GM19455 (cell line): ENCODE measurements around the gene INSIG2.
"Not testable (repeated sequence)": the region's sequence is repeated elsewhere in the genome, so short reads cannot be mapped to it uniquely, and the experiment has no call there.

Source experiments
- ATAC-seq: cut with Tn5 transposase; IDR thresholded peaks from one replicate; pipeline ENCODE4 v1.9.1; 2021; ENCODE audit not compliant: unreplicated experiment

The INSIG2 gene

DNA sequence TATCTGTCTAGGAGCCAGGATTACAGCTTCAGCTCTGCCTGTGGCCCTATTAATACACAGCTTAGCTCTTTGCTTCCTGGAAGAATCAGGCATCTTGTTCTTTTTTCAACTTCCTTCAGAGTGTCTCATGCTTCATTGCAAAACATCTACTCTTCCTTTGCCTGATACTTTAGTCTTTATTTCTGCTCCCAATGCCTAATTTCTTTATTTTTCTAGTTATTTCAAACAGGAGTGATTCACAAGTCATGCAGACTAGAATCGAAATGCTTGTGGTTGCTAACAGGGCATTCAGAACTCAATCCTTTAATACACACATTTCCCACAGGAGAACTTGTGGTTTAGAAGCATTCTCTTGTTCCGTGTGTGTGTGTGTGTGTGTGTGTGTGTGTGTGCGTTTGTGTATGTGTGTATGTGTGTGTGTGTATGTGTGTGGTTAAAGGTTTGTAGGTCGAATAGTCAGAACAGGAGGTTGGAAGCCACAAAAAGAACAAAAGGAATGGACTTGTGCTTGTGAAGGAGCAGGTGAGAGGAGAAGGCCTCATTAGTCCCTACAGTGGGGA is 28.3 kb upstream of the INSIG2 start:
- ATAC-seq = no peak

- peak; percentile 92 for ATAC-seq
These were observed 26.9 kb upstream of the INSIG2 start for GRCh38 chr2:118061135-118061955.

GRCh38 chr2:118062048-118062447 is 26.2 kb upstream of the INSIG2 start:
- no peak for ATAC-seq

- ATAC-seq = no peak
These were observed 25.6 kb upstream of the INSIG2 start for GRCh38 chr2:118062669-118063068.

DNA sequence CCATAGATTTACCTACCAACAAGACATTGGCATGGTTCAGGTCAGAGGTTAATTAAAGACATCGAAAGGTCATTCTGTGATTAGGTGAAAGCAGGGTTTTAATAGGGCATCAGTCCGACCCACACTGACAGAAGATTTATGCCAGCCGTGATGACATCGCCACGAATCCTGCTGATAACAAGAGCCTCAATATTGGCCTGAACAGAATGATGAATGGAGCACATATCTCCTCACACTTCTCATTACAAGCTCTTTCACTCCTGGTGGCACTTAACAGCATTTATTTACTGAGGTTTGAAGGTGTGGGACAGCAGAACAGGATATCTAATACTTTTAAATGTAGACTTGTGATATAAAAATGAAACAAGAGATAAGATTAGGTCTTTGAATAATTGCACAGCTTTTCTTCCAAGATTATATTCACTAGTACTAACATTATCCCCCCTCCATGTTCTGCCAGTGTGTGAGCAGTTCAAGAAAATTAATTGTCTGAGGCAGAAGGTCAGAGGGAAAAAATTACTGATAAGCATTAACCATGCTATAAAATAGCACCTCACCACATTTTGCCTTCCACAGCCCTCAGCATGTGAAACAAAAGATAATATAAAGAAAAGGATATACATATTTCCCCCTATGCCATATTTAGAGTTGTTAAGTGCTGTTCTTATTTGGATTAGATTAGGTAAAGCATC is 23.1 kb upstream of the INSIG2 start:
- ATAC-seq = no peak

DNA sequence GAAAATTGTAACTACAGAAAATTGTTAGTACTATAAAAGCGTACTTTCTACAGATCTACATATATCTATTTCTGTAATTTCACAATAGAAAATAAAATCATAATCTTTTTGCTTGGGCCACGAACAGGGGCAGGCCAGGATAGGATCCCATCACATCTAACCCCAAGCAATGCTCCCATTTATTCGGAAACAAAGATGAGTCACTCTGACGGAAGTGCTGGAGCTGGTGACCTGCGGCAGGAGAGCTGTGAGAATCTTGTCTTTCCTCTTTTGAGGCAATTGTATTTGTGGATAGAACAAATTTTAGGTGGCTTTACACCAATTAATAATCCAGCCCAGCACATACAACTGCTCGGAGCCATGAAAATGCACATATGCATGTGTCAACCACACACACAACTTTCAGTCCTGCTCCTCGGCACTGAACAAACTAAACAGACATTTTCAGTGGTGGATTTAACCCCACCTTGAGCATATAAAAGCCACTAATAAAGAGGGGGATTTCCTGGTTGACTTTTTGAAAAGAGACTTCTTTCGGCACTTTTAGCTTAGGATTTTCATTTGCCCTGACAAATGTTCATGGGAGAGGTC is 22.3 kb upstream of the INSIG2 start:
- no peak for ATAC-seq

DNA sequence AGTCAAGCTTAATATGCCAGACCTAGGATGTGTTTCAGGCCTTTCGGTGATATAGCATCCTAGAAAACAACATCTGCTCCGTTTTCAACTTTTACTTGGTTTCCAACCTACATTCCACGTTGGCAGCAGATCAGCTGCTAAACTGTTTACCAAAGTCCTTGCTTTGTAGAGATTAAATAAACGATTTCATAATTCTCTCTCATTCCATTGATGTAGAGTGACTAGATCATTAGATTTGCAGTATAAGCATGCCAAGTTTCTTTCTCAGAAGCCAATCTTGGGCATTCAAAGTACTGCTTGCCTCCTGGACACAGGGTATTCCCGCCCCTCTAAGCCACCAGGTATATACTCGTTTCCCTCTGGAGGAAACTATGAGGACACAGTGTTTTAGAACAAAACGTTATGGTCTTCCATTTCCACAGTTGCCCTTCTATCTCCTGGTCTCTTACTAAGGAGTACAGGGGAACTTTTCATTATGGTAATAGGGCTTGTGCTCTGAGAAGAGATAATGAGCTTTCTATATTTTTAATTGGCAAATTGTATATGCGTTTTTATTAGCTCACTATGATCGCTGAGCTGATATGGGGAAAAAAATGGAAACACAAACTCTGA is 10.5 kb upstream of the INSIG2 start:
- no peak for ATAC-seq

- no peak for ATAC-seq
These were observed 9.5 kb upstream of the INSIG2 start for GRCh38 chr2:118078734-118079133.

- ATAC-seq = no peak
These were observed 3.7 kb upstream of the INSIG2 start for GRCh38 chr2:118084491-118085089.

- ATAC-seq = no peak
These were observed 2.9 kb upstream of the INSIG2 start for GRCh38 chr2:118085173-118086023.

DNA sequence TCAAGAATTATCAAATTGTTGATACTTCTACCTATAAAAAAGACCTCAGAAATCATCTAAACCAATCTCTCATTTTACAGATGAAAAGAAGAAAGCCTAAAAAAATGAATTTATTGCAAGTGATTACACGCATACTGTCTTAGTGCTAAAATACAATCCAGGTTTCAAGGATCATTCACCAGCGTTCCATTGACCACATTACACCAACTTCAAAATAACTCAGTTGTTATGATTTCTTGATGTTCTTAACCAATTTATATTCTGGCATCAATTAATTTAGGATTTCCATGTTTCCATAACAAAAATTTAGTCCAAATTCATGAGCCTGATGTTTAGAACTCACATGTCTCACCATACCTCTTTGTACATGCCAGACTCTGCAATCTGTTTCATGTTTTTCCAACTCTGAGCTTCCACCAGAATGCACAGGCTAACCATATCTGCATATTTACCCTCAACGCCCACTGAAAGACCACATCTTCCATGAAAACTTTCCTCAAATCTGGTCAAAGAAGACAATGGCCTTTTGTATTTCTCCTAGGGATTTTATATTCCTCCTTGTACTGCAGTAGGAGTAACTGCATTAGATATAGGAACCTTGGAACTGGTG is 2.1 kb upstream of the INSIG2 start:
- ATAC-seq = no peak

GRCh38 chr2:118089139-118089800 is 999 bp downstream of the INSIG2 start:
- ATAC-seq = peak; percentile 35

DNA sequence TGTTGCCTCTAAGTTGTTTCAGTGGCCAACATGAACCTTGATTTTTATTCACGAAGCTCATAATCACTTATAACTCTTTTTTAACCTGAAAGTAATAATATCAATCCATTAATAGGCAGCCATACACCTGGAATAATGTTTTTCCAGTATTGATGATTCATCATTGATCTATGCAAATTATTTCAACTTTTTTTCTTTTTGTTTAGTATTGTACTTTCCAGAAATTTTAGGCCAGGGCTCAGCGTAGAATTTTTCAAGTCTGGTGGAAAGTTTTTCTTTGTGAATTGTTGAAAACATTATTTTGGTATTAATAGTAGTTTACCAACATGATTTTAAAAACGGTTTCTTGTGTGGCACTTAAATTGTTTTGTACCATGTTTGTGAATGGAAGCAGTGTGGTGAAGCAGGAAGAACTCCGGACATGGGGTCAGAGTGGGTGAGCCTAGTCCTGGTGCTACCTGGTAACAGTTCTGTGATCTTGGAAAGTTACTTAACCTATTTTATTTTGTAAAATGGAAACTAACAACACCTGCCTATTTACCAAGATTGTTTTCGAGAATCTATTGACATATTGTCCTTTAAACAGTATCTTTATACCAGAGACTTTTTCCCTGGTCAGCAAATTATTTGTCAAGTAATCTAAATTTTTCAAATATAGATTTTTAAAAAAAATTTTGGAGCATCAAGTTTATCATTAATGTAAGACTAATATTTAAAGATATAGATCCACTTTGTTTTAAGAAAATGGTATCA is 2.3 kb downstream of the INSIG2 start:
- ATAC-seq = no peak

- no peak for ATAC-seq
These were observed 2.8 kb downstream of the INSIG2 start for GRCh38 chr2:118091140-118091478.

DNA sequence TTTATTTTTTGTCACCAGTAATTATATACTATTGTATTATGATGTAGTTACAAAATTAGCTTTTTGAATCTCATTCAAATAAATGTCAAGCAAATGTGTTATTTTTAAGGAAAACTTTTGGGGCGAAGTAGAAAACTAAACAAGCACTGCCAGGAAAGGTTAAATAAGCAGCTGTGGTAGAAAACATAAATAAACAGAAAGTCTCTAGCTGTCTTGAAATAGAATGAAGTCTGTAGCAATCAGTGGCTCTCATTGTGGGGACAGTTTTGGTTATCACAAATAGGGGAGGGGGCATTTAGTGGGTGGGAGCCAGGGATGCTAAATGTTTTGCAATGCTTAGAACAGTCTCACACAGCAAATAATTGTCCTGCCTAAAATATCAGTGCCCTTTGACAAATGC is 3.4 kb downstream of the INSIG2 start:
- ATAC-seq = no peak

DNA sequence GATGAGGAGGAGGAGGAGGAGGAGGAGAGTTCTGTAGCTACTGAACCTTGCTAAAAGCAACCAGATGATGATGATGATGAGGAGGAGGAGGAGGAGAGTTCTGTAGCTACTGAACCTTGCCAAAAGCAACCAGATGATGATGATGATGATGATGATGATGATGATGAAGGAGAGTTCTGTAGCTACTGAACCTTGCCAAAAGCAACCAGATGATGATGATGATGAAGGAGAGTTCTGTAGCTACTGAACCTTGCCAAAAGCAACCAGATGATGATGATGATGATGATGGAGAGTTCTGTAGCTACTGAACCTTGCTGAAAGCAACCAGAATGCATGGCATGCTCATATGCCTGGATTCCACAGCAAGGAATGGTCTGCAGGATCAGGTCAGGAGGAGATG is 5.8 kb downstream of the INSIG2 start:
- not testable (repeated sequence) for ATAC-seq

GRCh38 chr2:118094503-118094902 is 6.2 kb downstream of the INSIG2 start:
- ATAC-seq = no peak

GRCh38 chr2:118095610-118096009 is 7.3 kb downstream of the INSIG2 start:
- ATAC-seq = no peak
